HL-60 (cell line): ENCODE data around the gene LMF1.

Experiments
- DNase-seq, 2 experiments: peaks; one replicate each; pipeline ENCODE4 v3.0.0-alpha.2; 2010 to 2020; ENCODE audit warnings: low read depth in 1 of 2, low spot score in 1 of 2
- H3K27ac ChIP-seq: fragments of 250-450 bp; sonication (Bioruptor Pico); replicated peaks from 2 replicates; pipeline ENCODE4 v1.5.1; 2020; ENCODE audit warnings: mild to moderate bottlenecking, moderate library complexity
- H3K27me3 ChIP-seq: fragments of 250-450 bp; sonication (Bioruptor Pico); 2 replicates; pipeline ENCODE4 v1.5.1; 2021; ENCODE audit warnings: mild to moderate bottlenecking, moderate library complexity; ENCODE audit not compliant: insufficient read depth, poor library complexity, severe bottlenecking
- H3K4me3 ChIP-seq: replicated peaks from 2 replicates; pipeline ENCODE4 v1.5.1; 2011; ENCODE audit warnings: mild to moderate bottlenecking, control low read depth, low read length; ENCODE audit not compliant: insufficient read depth
- CTCF ChIP-seq: IDR thresholded peaks from one replicate; pipeline ENCODE4 v1.5.1; 2011; ENCODE audit warnings: low read length, control low read depth, inconsistent platforms; ENCODE audit not compliant: insufficient read depth
- GABPA ChIP-seq: IDR thresholded peaks from 2 replicates; pipeline ENCODE4 v1.6.1; 2012; ENCODE audit warnings: low read depth
- POLR2AphosphoS5 ChIP-seq: IDR thresholded peaks from 2 replicates; pipeline ENCODE4 v1.6.1; 2012; ENCODE audit warnings: low read depth
- REST ChIP-seq: IDR thresholded peaks from 2 replicates; pipeline ENCODE4 v1.6.1; 2012; ENCODE audit warnings: low read depth; ENCODE audit not compliant: insufficient replicate concordance
- SPI1 ChIP-seq: IDR thresholded peaks from 2 replicates; pipeline ENCODE4 v1.6.1; 2012; ENCODE audit warnings: low read depth, mild to moderate bottlenecking, borderline replicate concordance

The LMF1 gene

DNA sequence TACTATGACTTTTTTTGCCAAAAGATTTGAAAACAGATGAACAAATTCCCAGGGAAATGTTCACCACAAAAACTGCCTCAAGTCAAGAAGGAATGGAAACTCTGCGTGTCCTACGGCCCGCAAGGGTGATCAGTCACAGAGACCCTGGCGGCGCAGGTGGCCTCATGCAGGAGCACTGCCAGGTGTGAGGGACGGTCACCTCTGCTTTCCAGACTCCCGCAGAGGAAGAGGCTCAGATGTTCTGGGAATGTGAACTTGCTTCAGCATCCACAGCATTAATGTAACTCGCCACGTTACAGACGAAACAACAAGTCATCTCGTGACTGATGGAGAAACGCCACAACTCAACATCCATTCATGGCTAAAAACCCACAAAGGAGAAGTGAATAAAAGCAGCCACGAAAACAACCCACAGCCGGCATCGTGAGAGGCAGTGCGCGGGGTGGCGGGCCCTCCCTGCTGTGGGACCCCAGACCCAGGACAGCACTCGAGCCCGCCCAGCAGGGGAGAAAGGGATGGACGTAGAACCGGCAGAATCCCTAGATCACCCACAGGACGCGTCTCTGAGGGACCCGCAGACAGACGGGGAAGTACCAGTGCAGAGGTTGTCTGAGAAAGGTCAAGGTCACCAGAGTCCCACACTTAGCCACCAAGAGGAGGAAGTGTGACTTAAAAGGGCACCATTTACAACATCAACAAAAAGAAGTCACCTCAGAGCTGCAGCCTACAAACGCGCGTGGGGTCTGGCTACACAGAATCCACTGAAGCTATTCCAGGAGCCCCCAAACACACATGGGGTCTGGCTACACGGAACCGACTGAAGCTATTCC lies 93.3 kb downstream of the LMF1 start:
- peak overlapping the region; percentile 63 for H3K27ac ChIP-seq
- H3K27me3 ChIP-seq, result no peaks in the 10 kb centered on the region
- peak; percentile 34 to 64 for DNase-seq
- H3K4me3 ChIP-seq, result no peak overlapping the region
- TF ChIP-seq GABPA, result no peak
- TF ChIP-seq SPI1, result peak; percentile 40; the same call in 1 of the 2 replicates
- no peak for TF ChIP-seq POLR2AphosphoS5
- TF ChIP-seq CTCF, result no peak

DNA sequence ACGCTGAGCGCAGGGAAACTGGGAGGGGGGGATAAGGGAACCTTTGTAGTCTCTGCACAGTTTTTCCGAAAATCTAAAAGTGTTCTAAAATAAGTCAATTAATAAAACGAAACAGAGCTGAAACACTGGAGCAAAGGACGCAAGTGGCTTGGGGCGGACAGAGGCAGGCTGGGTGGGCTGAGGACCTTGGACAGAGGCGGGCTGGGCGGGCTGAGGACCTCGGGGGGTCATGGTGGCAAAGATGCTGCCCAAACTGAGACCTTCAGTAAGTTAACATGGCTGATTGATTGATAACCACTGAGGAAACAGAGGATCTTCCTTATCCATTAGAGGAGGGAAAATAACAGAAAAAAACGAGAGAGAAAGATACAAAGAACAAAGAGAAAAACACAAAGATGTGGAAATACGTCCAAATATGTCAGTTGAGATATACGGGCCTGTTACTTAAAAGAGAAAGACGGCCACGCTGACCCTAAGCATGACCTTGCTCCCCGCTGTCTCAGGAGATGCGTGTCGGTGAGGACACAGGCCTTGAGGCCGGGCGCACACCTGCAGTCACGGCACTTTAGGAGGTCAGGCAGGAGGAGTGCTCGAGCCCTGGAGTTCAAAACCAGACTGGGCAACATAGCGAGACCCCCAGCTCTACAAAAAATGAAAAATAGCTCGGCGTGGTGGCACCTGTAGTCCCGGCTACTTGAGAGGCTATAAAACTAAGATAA lies 94.1 kb downstream of the LMF1 start:
- Histone ChIP-seq H3K27ac (no peak overlapping the region; the same call in 1 of the 2 replicates), H3K27me3 (no peaks in the 10 kb centered on the region)
- TF ChIP-seq REST (no peak), GABPA (no peak), POLR2AphosphoS5 (no peak), CTCF (no peak), SPI1 (no peak)

GRCh38 chr16:876041-876335 lies 94.8 kb downstream of the LMF1 start:
- DNase-seq, result no peak
- no peak overlapping the region for H3K4me3 ChIP-seq
- TF ChIP-seq POLR2AphosphoS5 (no peak), GABPA (no peak), REST (no peak), SPI1 (no peak), CTCF (no peak)
- H3K27ac ChIP-seq, result no peak overlapping the region
- no peaks in the 10 kb centered on the region for H3K27me3 ChIP-seq

More for the DNA sequence above, 94.1 kb downstream of the LMF1 start:
- no peak overlapping the region for H3K4me3 ChIP-seq
- no peak for DNase-seq
